Breast epithelium (tissue), 3 donors: ENCODE data around the gene ANKRD45.

ENCODE experiments used
- POLR2A ChIP-seq: fragments of 450-650 bp; IDR thresholded peaks from one replicate; pipeline ENCODE4 v1.6.1; 2016; ENCODE audit warnings: antibody characterized with exemption, mild to moderate bottlenecking, moderate library complexity
- POLR2AphosphoS5 ChIP-seq, 3 donors: sonication (generic); formaldehyde crosslinking; IDR thresholded peaks; one replicate each; pipeline ENCODE4 v1.6.1; 2017; ENCODE audit warnings: antibody characterized with exemption in 3 of 3
- TF ChIP-seq, protein P1 (sequence below), 3 donors: fragments of 450-650 bp; IDR thresholded peaks; one replicate each; pipeline ENCODE4 v1.5.1; 2016 to 2017; ENCODE audit warnings: antibody characterized with exemption in 3 of 3, mild to moderate bottlenecking in 3 of 3, moderate library complexity in 3 of 3

GRCh38 chr1:173635116-173635515 is 34.5 kb downstream of the ANKRD45 start, which contains the start of gene TEX50:
- TF ChIP-seq POLR2A (no peak), POLR2AphosphoS5 (IDR thresholded peaks at IDR 0.05) (no peak)
- TF ChIP-seq, protein P1, sequence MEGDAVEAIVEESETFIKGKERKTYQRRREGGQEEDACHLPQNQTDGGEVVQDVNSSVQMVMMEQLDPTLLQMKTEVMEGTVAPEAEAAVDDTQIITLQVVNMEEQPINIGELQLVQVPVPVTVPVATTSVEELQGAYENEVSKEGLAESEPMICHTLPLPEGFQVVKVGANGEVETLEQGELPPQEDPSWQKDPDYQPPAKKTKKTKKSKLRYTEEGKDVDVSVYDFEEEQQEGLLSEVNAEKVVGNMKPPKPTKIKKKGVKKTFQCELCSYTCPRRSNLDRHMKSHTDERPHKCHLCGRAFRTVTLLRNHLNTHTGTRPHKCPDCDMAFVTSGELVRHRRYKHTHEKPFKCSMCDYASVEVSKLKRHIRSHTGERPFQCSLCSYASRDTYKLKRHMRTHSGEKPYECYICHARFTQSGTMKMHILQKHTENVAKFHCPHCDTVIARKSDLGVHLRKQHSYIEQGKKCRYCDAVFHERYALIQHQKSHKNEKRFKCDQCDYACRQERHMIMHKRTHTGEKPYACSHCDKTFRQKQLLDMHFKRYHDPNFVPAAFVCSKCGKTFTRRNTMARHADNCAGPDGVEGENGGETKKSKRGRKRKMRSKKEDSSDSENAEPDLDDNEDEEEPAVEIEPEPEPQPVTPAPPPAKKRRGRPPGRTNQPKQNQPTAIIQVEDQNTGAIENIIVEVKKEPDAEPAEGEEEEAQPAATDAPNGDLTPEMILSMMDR (IDR thresholded peaks at IDR 0.05): no peak
